Neural progenitor cell (in vitro differentiated cells): ENCODE results near the gene SLC35F5. TPM values are rescaled to one million over a fixed set of nuclear protein-coding genes. Genes with fewer than 3 reads are reported as not detected.
A peak's percentile ranks its signal among the peaks of the same experiment; 100 is the strongest.

Source experiments
- DNase-seq: peaks from one replicate; pipeline ENCODE4 v3.0.0-alpha.2; 2016; ENCODE audit warnings: low spot score
- H2AFZ ChIP-seq: fragments of 200-600 bp; sonication (generic); replicated peaks from 2 replicates; pipeline ENCODE4 v1.6.1; 2016; ENCODE audit warnings: antibody characterized with exemption
- H3F3A ChIP-seq: fragments of 200-600 bp; sonication (generic); 2 replicates; pipeline ENCODE4 v1.6.1; 2016; ENCODE audit warnings: antibody characterized with exemption, low read depth
- H3K27ac ChIP-seq: fragments of 200-600 bp; sonication (generic); 2 replicates; pipeline ENCODE4 v1.5.1; 2016; ENCODE audit warnings: mild to moderate bottlenecking
- H3K27me3 ChIP-seq: fragments of 200-600 bp; sonication (generic); 2 replicates; pipeline ENCODE4 v1.6.1; 2016; ENCODE audit warnings: mild to moderate bottlenecking, moderate library complexity
- H3K36me3 ChIP-seq: fragments of 200-600 bp; sonication (generic); 2 replicates; pipeline ENCODE4 v1.5.1; 2016
- H3K4me1 ChIP-seq: fragments of 200-600 bp; sonication (generic); 2 replicates; pipeline ENCODE4 v1.6.1; 2016; ENCODE audit warnings: mixed run types
- H3K4me2 ChIP-seq: fragments of 200-600 bp; sonication (generic); 2 replicates; pipeline ENCODE4 v1.6.1; 2016
- H3K4me3 ChIP-seq: fragments of 200-600 bp; sonication (generic); 2 replicates; pipeline ENCODE4 v1.5.1; 2016
- H3K79me2 ChIP-seq: fragments of 200-600 bp; sonication (generic); 2 replicates; pipeline ENCODE4 v1.6.1; 2016; ENCODE audit warnings: low read depth
- H3K9ac ChIP-seq: fragments of 200-600 bp; sonication (generic); 2 replicates; pipeline ENCODE4 v1.6.1; 2016
- H3K9me3 ChIP-seq: fragments of 200-600 bp; sonication (generic); 2 replicates; pipeline ENCODE4 v1.5.1; 2016; ENCODE audit warnings: low read depth
- H4K20me1 ChIP-seq: fragments of 200-600 bp; sonication (generic); 2 replicates; pipeline ENCODE4 v1.6.1; 2016; ENCODE audit warnings: low read depth
- H3K27ac Mint-ChIP-seq: 3 replicates; pipeline ENCODE4 v1.8.0; 2021; ENCODE audit warnings: mixed read lengths
- H3K27me3 Mint-ChIP-seq: 2 replicates; pipeline ENCODE4 v1.8.0; 2022; ENCODE audit warnings: low read depth, mild to moderate bottlenecking, inconsistent platforms, moderate library complexity, mixed read lengths; ENCODE audit not compliant: insufficient read depth
- H3K36me3 Mint-ChIP-seq: 3 replicates; pipeline ENCODE4 v1.8.0; 2021; ENCODE audit warnings: mixed read lengths
- H3K4me1 Mint-ChIP-seq: 3 replicates; pipeline ENCODE4 v1.8.0; 2021; ENCODE audit warnings: mixed read lengths
- H3K4me3 Mint-ChIP-seq: 3 replicates; pipeline ENCODE4 v1.8.0; 2021; ENCODE audit warnings: mild to moderate bottlenecking, moderate library complexity, mixed read lengths
- H3K9me3 Mint-ChIP-seq: 3 replicates; pipeline ENCODE4 v1.8.0; 2020; ENCODE audit warnings: mixed read lengths
- CTCF ChIP-seq: fragments of 200-600 bp; sonication (generic); IDR thresholded peaks from 2 replicates; pipeline ENCODE4 v1.5.1; 2017; ENCODE audit warnings: antibody characterized with exemption, mild to moderate bottlenecking
- EZH2 ChIP-seq: fragments of 200-600 bp; sonication (generic); IDR thresholded peaks from 2 replicates; pipeline ENCODE4 v1.6.1; 2017; ENCODE audit warnings: antibody characterized with exemption, mild to moderate bottlenecking, moderate library complexity
- EZH2phosphoT487 ChIP-seq: fragments of 200-600 bp; sonication (generic); IDR thresholded peaks from 2 replicates; pipeline ENCODE4 v1.6.1; 2017; ENCODE audit warnings: antibody characterized with exemption
- total RNA-seq: library from RNA; depleted of rRNA; stranded (reverse); fragments of >200 nt; gene quantifications from 2 replicates; pipeline ENCODE4 v1.2.3, GENCODE V29; 2015; ENCODE audit warnings: low replicate concordance

Gene SLC35F5
- total RNA-seq, 1 donor from 2014 or later = 83.0 TPM

DNA sequence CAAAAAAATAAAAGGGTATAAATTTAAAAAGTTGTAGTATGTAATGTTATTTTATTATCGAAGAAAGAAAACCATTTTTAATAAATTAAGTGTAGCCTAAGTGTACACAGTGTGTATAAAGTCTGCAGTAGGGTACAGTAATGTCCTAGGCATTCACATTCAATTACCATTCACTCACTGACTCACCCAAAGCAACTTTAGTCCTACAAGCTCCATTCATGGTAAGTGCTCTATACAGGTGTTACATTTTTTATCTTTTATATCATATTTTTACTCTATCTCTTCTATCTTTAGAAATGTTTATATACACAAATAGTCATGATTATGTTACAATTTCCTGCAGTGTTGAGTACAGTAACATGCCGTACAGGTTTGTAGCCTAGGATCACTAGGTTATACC is 69.9 kb downstream of the SLC35F5 start:
- H3K4me1 Mint-ChIP-seq = no peaks in the 10 kb centered on the region
- peaks cover 4% of the 10 kb centered on the region for H3K27me3 Mint-ChIP-seq
- H3K4me3 Mint-ChIP-seq = no peak overlapping the region
- Histone ChIP-seq H3K27ac (no peak overlapping the region), H3K79me2 (no peaks in the 10 kb centered on the region), H3K9me3 (no peaks in the 10 kb centered on the region), H4K20me1 (no peaks in the 10 kb centered on the region), H3K4me2 (no peak overlapping the region), H3K4me1 (no peaks in the 10 kb centered on the region), H2AFZ (no peak overlapping the region), H3F3A (no peaks in the 10 kb centered on the region), H3K9ac (no peak overlapping the region), H3K4me3 (no peak overlapping the region), H3K27me3 (no peaks in the 10 kb centered on the region), H3K36me3 (no peaks in the 10 kb centered on the region)
- peaks cover 2% of the 10 kb centered on the region for H3K9me3 Mint-ChIP-seq
- DNase-seq = no peak
- H3K27ac Mint-ChIP-seq = no peak overlapping the region
- H3K36me3 Mint-ChIP-seq = no peaks in the 10 kb centered on the region
- no peak for TF ChIP-seq CTCF
- no peak for TF ChIP-seq EZH2
- TF ChIP-seq EZH2phosphoT487 = no peak

GRCh38 chr2:113685471-113685870 is 71.0 kb downstream of the SLC35F5 start:
- no peaks in the 10 kb centered on the region for H3K4me1 Mint-ChIP-seq
- H3K36me3 Mint-ChIP-seq = no peaks in the 10 kb centered on the region

GRCh38 chr2:113679457-113679856 is 77.0 kb downstream of the SLC35F5 start:
- TF ChIP-seq EZH2 = no peak
- TF ChIP-seq CTCF = no peak
- TF ChIP-seq EZH2phosphoT487 = no peak
- H3K36me3 Mint-ChIP-seq = no peaks in the 10 kb centered on the region
- Histone ChIP-seq H3K4me3 (no peak overlapping the region), H3K9me3 (no peaks in the 10 kb centered on the region), H3K4me2 (no peak overlapping the region), H3K36me3 (no peaks in the 10 kb centered on the region), H3K79me2 (no peaks in the 10 kb centered on the region), H2AFZ (no peak overlapping the region), H3K27me3 (peaks cover 11% of the 10 kb centered on the region), H4K20me1 (no peaks in the 10 kb centered on the region), H3F3A (no peaks in the 10 kb centered on the region), H3K27ac (no peak overlapping the region), H3K9ac (no peak overlapping the region), H3K4me1 (no peaks in the 10 kb centered on the region)
- H3K9me3 Mint-ChIP-seq = peaks cover 2% of the 10 kb centered on the region
- no peak overlapping the region for H3K27ac Mint-ChIP-seq
- H3K4me3 Mint-ChIP-seq = no peak overlapping the region
- no peaks in the 10 kb centered on the region for H3K27me3 Mint-ChIP-seq
- DNase-seq = peak; percentile 3
- no peaks in the 10 kb centered on the region for H3K4me1 Mint-ChIP-seq

More at GRCh38 chr2:113685471-113685870, 71.0 kb downstream of the SLC35F5 start:
- H3K27me3 Mint-ChIP-seq = peaks cover 4% of the 10 kb centered on the region
- no peak for TF ChIP-seq CTCF
- TF ChIP-seq EZH2 = no peak
- TF ChIP-seq EZH2phosphoT487 = no peak
- no peaks in the 10 kb centered on the region for H3K27me3 ChIP-seq
- peaks cover 2% of the 10 kb centered on the region for H3K9me3 Mint-ChIP-seq
- no peaks in the 10 kb centered on the region for H3K9me3 ChIP-seq
- H3K79me2 ChIP-seq = no peaks in the 10 kb centered on the region
- no peak for DNase-seq
- no peak overlapping the region for H3K4me3 ChIP-seq
- no peak overlapping the region for H3K4me3 Mint-ChIP-seq
- H3K27ac Mint-ChIP-seq = no peak overlapping the region
- no peak overlapping the region for H3K27ac ChIP-seq
- no peak overlapping the region for H3K4me2 ChIP-seq
- no peaks in the 10 kb centered on the region for H3K36me3 ChIP-seq
- no peak overlapping the region for H2AFZ ChIP-seq
- no peaks in the 10 kb centered on the region for H3F3A ChIP-seq
- H3K4me1 ChIP-seq = no peaks in the 10 kb centered on the region
- H3K9ac ChIP-seq = no peak overlapping the region
- H4K20me1 ChIP-seq = no peaks in the 10 kb centered on the region

- peaks cover 3% of the 10 kb centered on the region for H3K4me1 Mint-ChIP-seq
Observed at GRCh38 chr2:113677330-113677729, 79.1 kb downstream of the SLC35F5 start.

More at GRCh38 chr2:113677330-113677729, 79.1 kb downstream of the SLC35F5 start:
- Histone ChIP-seq H3K4me1 (no peaks in the 10 kb centered on the region), H3K36me3 (no peaks in the 10 kb centered on the region), H3K4me3 (no peak overlapping the region), H3K79me2 (no peaks in the 10 kb centered on the region), H3K27ac (no peak overlapping the region), H3K4me2 (no peak overlapping the region), H3F3A (no peaks in the 10 kb centered on the region), H2AFZ (no peak overlapping the region), H3K9me3 (no peaks in the 10 kb centered on the region), H4K20me1 (no peaks in the 10 kb centered on the region), H3K9ac (no peak overlapping the region), H3K27me3 (peaks cover 11% of the 10 kb centered on the region)
- no peak for TF ChIP-seq EZH2phosphoT487
- peaks cover 2% of the 10 kb centered on the region for H3K9me3 Mint-ChIP-seq
- H3K27me3 Mint-ChIP-seq = peaks cover 2% of the 10 kb centered on the region
- no peak overlapping the region for H3K27ac Mint-ChIP-seq
- H3K36me3 Mint-ChIP-seq = no peaks in the 10 kb centered on the region
- no peak for DNase-seq
- no peak overlapping the region for H3K4me3 Mint-ChIP-seq
